Stimulated activated CD4-positive, alpha-beta T cell treated with anti-CD3 and anti-CD28 coated beads, TNF-alpha, amount 100 ng/mL, for 4 hours (primary cell): ENCODE data around the gene ZNF565.
"Not testable (repeated sequence)": the region's sequence is repeated elsewhere in the genome, so short reads cannot be mapped to it uniquely, and the experiment has no call there.

Source experiments
- DNase-seq, 3 experiments: peaks; one replicate each; pipeline ENCODE4 v3.0.0-alpha.2; 2020; ENCODE audit warnings: low read depth in 3 of 3

ZNF565 gene

GRCh38 chr19:36214386-36215275 is at the start of gene ZNF565, which contains the start of gene ZNF146:
Gene ZNF565, minus strand, starts transcription at chr19:36214665. Its CDS starts 12,680 bp downstream, at chr19:36201985.
Gene ZNF146, plus strand, starts transcription at chr19:36215106. Its CDS starts 21,335 bp downstream, at chr19:36236441.
- DNase-seq, result peak; percentile 89 to 94 (median 90)

GRCh38 chr19:36259211-36259610 is 44.7 kb upstream of the ZNF565 start:
- DNase-seq, result no peak

- DNase-seq, result no peak
Measured at GRCh38 chr19:36258028-36258875, 43.8 kb upstream of the ZNF565 start.

- no peak for DNase-seq
Measured at GRCh38 chr19:36257520-36257876, 43.0 kb upstream of the ZNF565 start.

GRCh38 chr19:36256853-36257519 is 42.5 kb upstream of the ZNF565 start:
- no peak for DNase-seq

- DNase-seq, result no peak
Measured at GRCh38 chr19:36256064-36256463, 41.6 kb upstream of the ZNF565 start.

- DNase-seq, result no peak
Measured at GRCh38 chr19:36255316-36255715, 40.9 kb upstream of the ZNF565 start.

- no peak for DNase-seq
Measured at GRCh38 chr19:36254848-36255247, 40.4 kb upstream of the ZNF565 start.

GRCh38 chr19:36252047-36252446 is 37.6 kb upstream of the ZNF565 start:
- DNase-seq, result no peak

- DNase-seq, result no peak
Measured at GRCh38 chr19:36246006-36246481, 31.6 kb upstream of the ZNF565 start.

GRCh38 chr19:36245210-36246005 is 30.9 kb upstream of the ZNF565 start:
- DNase-seq, result no peak

GRCh38 chr19:36244066-36244465 is 29.6 kb upstream of the ZNF565 start:
- DNase-seq, result no peak

GRCh38 chr19:36236946-36237310 is 22.5 kb upstream of the ZNF565 start:
- no peak for DNase-seq

GRCh38 chr19:36236304-36236945 is 22.0 kb upstream of the ZNF565 start:
- DNase-seq, result no peak

- DNase-seq, result not testable (repeated sequence)
Measured at GRCh38 chr19:36233626-36234025, 19.2 kb upstream of the ZNF565 start.

- no peak for DNase-seq
Measured at GRCh38 chr19:36225219-36225892, 10.9 kb upstream of the ZNF565 start.

- DNase-seq, result no peak
Measured at GRCh38 chr19:36222503-36222902, 8.0 kb upstream of the ZNF565 start.

GRCh38 chr19:36221474-36221873 is 7.0 kb upstream of the ZNF565 start:
- DNase-seq, result no peak

GRCh38 chr19:36215276-36216123 is 1.0 kb upstream of the ZNF565 start:
- no peak for DNase-seq
